Effector CD4-positive, alpha-beta T cell (primary cell): ENCODE data around the gene MAGEF1.

ENCODE experiments used
- DNase-seq: peaks from one replicate; pipeline ENCODE4 v3.0.0-alpha.2; 2020
- total RNA-seq: gene quantifications from one replicate; lab custom pipeline; 2026; lab: John Stamatoyannopoulos, UW

MAGEF1 gene, protein sequence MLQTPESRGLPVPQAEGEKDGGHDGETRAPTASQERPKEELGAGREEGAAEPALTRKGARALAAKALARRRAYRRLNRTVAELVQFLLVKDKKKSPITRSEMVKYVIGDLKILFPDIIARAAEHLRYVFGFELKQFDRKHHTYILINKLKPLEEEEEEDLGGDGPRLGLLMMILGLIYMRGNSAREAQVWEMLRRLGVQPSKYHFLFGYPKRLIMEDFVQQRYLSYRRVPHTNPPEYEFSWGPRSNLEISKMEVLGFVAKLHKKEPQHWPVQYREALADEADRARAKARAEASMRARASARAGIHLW
- 15.9 reads per million, percentile 42 among the genes with 10 or more reads in this experiment for total RNA-seq

- peak; percentile 48 for DNase-seq
These were observed at the start of gene MAGEF1 for GRCh38 chr3:184711493-184712247. MAGEF1 (minus strand) TSS chr3:184712064; CDS start chr3:184711821, 243 bp downstream.

- DNase-seq, result no peak
These were observed 49.4 kb upstream of the MAGEF1 start for GRCh38 chr3:184761075-184761841.

DNA sequence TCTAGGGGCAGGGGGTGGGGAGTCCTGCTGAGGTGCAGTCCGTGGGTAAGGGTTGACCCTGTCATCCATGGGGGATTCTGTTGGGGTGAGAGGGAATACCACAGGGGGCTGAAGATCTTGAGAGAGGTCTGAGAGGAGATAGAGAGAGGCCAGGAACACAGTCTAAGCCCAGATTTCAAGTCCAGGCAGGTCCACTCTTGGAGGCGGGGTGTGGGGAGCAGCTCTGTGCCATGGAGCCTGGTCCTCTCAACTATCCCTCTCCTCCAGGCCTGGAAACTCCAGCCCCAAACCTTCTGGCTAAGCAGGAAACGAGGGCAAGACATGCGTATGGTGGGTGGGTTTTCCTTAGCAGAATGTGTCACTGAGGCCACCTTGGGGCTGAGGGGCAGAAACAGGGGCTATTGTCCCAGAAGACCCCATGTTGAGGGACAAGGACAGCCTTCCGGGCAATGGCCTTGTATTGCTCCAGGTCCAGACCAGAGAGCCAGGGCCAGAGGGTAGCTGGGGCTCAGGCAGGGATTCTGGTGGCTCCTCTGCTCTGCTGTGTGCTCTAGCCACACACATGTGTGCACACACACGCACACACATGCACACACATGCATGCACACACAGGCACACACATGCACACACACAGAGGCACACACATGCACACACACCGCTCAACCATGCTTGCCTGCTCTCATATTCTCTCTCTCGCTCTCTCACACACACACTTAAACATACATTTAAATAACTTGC is 48.6 kb upstream of the MAGEF1 start:
- no peak for DNase-seq

DNA sequence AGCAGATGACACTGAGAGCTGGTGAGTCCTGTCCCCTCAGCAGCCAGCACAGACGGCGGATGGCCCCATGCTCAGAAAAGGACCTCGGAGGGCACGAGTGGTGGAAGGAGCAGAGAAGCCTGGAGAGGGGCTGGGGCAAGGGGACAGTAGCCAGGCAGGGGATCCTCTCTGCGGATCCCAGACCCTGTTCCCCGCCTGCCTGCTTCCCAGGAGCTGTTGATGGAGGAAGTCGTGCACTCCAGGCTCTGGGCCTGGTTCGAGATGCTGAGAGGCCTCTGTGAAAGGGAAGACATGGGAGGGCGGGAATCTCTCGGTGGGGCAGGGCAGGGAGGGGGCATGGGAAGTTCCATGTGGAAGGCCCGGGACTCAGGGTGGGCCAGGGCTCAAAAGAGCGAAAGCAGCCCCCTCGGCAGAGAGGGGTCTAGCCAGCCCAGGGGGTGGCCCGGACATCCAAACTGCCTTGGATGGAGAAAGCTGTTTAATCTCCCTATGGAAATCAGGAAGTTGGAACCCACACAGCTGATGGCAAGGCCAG is 47.9 kb upstream of the MAGEF1 start:
- DNase-seq, result no peak

DNA sequence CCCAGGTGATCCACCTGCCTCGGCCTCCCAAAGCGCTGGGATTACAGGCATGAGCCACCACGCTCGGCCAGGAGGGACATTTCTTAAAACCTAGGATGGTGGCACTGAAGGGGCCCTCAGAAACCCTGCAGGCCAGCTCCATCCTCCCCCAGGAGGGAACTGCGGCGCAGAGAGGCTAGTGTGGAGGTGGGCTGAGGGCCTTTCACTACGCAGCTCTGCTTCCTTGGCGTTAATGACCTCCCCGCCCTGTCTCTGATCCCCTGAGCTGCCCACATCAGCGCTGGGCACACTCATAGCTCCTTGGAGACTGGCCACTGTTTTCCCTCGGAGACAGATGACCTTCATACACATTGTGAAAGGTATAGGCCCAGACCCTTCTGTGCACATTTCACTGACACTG is 46.2 kb upstream of the MAGEF1 start:
- no peak for DNase-seq

DNA sequence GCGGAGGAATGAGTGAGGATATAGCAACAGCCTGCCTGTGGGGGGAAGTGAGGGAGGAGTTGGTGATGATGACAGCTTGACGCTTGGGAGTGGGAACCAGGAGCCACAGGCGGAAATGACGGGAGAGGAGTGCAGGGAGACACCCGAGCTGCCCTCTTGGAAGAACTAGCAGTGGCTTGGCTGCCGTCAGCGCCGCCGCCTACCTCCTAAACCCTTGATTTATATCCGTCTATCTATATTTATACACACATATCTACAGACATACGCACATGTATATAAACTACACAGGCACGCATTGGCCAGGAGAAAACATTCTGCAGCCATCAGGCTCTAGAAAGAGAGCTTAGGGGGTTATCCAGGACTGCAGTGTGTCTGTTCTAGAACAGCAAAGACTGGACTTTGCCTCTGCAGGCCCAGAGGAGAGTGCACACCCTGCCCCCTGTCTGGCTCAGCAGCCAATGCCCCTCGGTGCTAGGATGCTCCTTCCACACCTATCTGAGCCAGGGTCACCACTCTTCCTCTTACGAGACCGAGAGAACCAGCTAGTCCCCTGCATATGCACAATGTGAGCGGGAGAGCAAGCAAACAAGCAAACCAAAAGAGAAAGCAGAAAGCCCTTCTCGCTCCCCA is 45.3 kb upstream of the MAGEF1 start:
- no peak for DNase-seq

- no peak for DNase-seq
These were observed 44.5 kb upstream of the MAGEF1 start for GRCh38 chr3:184756151-184757021.

GRCh38 chr3:184755315-184755731 is 43.5 kb upstream of the MAGEF1 start:
- no peak for DNase-seq

GRCh38 chr3:184752361-184752760 is 40.5 kb upstream of the MAGEF1 start:
- no peak for DNase-seq

GRCh38 chr3:184751204-184752040 is 39.6 kb upstream of the MAGEF1 start:
- DNase-seq, result no peak

GRCh38 chr3:184750349-184751083 is 38.7 kb upstream of the MAGEF1 start:
- DNase-seq, result no peak

DNA sequence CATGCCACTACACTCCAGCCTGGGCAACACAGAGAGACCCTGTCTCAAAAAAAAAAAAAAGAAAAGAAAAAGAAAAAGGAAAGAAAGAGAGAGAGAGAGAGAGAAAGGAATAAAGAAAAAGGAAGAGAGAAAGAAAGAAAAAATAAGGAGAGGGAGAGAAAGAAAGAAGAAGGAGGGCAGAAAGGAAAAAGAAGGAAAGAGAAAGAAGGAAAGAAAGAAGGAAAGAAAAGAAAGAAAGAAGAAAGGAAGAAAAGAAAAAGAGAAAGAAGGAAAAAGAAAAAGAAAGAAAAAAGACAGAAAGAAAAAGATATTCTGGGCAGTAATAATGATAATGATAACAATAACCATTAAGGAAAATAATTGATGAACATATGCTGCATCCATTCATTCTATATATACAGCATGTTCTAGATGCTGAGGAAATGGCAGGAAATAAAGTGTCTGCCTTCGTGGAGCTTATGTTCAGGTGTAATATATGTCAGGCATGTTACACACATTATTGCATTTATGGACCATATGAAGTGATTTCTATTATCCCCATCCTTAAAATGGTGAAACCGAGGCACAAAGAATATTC is 37.4 kb upstream of the MAGEF1 start:
- DNase-seq, result no peak

GRCh38 chr3:184748219-184749135 is 36.6 kb upstream of the MAGEF1 start:
- DNase-seq, result no peak

DNA sequence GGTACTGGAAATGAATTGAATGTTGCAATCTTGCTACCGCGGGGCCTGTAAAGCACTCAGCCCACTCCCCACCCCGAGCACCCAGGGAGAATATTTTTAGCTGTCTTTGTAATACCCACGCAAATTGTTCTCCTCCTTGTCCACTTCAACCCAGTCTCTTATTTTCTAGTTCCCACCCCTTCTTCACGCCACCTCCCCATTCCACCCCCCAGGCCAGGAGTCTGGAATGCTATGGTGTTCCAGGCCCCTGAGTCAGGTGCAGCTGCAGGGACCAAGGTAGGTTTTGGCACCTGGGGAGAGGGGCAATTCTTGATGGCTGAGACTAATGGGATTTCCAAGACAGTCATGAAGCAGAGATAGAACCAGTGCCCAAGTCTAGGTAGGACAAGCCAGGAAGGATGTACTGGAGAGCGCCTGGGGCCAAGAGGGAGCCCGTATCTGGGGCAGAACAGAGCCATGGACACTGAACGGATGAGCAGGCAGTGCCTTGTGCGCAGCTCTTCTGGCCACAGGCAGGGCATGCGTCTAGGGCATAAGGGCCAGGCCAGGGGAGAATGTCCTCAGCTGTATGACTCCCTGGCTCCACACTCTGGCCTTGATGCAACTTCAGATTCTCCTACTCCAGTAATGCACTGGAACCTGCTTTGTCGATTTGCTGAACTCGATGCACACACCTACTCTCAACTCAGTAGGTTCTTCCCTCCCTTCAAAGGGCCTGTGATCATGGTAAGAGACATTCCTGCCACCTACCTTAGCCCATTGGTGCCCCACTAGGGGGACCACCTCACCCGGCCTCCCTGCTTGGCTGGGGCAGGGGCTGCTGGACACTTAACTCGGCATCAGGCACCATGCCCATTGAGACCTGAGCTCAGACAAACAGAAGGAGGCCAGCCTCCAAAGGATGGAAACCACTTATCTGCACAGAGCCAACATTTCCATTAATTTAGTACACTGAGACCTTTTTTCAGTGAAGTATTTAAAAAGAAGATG is 34.6 kb upstream of the MAGEF1 start:
- DNase-seq, result no peak

DNA sequence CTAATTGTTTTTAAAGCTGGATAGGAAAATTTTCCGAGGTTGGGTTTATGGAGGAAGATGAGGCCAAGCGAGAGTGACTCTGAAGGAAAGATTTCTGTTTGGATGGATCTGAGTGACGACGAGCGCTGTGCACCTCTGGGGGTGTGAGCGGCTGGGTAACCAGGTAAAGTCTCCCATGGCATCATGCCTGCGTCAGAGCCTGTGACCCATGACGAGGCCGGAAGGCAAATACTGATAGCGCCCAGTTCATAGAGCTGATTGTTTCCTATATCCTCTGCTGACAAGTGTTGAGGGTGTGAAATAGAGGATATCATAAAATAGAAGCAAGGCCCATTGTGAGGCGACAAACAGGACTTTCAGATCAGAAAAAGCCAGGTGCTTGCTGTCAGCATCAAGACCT is 33.7 kb upstream of the MAGEF1 start:
- DNase-seq, result no peak

- DNase-seq, result no peak
These were observed 31.4 kb upstream of the MAGEF1 start for GRCh38 chr3:184743248-184743647.
